Gastrocnemius medialis (tissue), 4 donors: ENCODE results near the gene MED13L.

Source experiments
- POLR2A ChIP-seq, 2 donors: fragments of 450-650 bp; IDR thresholded peaks; one replicate each; pipeline ENCODE4 v1.6.1; 2017; ENCODE audit warnings: antibody characterized with exemption in 2 of 2, mild to moderate bottlenecking in 2 of 2, moderate library complexity in 2 of 2
- TF ChIP-seq, protein P1 (sequence below), 5 experiments: fragments of 450-650 bp in 3 of 5; fragments of 200-600 bp in 2 of 5; sonication (generic) in 2 of 5; IDR thresholded peaks in 4 of 5; conservative IDR thresholded peaks in 1 of 5; 1 replicate in 4 of 5; 2 replicates in 1 of 5; pipeline ENCODE4 v1.5.1; 2016 to 2019; ENCODE audit warnings: antibody characterized with exemption in 5 of 5, mild to moderate bottlenecking in 3 of 5, moderate library complexity in 3 of 5

DNA sequence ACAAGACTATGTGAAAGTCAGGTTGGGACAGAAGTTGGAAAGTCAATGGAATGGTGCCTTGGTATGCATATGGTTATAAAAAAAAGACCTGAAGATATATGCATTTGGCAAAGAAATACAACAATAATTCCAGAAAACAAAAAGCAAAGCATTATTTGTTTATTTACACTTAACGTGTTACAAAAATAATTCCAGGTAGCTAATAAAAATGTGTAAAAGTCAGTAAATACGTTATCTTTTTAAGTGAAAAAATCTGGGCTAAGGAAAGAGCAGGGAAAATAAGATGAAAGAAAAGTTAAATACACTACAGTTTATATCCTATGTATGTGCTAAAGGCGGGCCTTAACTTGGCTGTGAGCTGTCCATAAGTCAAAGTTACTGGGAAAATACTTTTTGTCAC lies 266.3 kb downstream of the MED13L start:
- TF ChIP-seq, protein P1, sequence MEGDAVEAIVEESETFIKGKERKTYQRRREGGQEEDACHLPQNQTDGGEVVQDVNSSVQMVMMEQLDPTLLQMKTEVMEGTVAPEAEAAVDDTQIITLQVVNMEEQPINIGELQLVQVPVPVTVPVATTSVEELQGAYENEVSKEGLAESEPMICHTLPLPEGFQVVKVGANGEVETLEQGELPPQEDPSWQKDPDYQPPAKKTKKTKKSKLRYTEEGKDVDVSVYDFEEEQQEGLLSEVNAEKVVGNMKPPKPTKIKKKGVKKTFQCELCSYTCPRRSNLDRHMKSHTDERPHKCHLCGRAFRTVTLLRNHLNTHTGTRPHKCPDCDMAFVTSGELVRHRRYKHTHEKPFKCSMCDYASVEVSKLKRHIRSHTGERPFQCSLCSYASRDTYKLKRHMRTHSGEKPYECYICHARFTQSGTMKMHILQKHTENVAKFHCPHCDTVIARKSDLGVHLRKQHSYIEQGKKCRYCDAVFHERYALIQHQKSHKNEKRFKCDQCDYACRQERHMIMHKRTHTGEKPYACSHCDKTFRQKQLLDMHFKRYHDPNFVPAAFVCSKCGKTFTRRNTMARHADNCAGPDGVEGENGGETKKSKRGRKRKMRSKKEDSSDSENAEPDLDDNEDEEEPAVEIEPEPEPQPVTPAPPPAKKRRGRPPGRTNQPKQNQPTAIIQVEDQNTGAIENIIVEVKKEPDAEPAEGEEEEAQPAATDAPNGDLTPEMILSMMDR (IDR thresholded peaks at IDR 0.05 in 4 of 5, conservative IDR thresholded peaks at IDR 0.05 in 1 of 5): no peak
- TF ChIP-seq POLR2A (IDR thresholded peaks at IDR 0.05): no peak
